GM10847 (cell line): ENCODE results near the gene RTF2.

Experiments used
- POLR2A ChIP-seq: IDR thresholded peaks from 2 replicates; pipeline ENCODE4 v1.6.1; 2011; ENCODE audit not compliant: insufficient read length; ENCODE audit errors: extremely low read depth

Gene RTF2

GRCh38 chr20:56449459-56449858, 19.0 kb upstream of the RTF2 start:
- TF ChIP-seq POLR2A: no peak

GRCh38 chr20:56451056-56451765, 17.2 kb upstream of the RTF2 start:
- no peak for TF ChIP-seq POLR2A

- no peak for TF ChIP-seq POLR2A
These were observed 15.1 kb upstream of the RTF2 start for GRCh38 chr20:56453352-56453751.

GRCh38 chr20:56454754-56455153, 13.7 kb upstream of the RTF2 start:
- TF ChIP-seq POLR2A: no peak

GRCh38 chr20:56458206-56458821, 10.1 kb upstream of the RTF2 start:
- TF ChIP-seq POLR2A: no peak

GRCh38 chr20:56460459-56460858, 8.0 kb upstream of the RTF2 start:
- no peak for TF ChIP-seq POLR2A

GRCh38 chr20:56461576-56461975, 6.9 kb upstream of the RTF2 start:
- no peak for TF ChIP-seq POLR2A

GRCh38 chr20:56463428-56463827, 5.0 kb upstream of the RTF2 start:
- TF ChIP-seq POLR2A: no peak

- TF ChIP-seq POLR2A: no peak
These were observed 2.4 kb upstream of the RTF2 start for GRCh38 chr20:56465997-56466396.

GRCh38 chr20:56467968-56468315, 485 bp upstream of the RTF2 start:
- TF ChIP-seq POLR2A: no peak

- TF ChIP-seq POLR2A: no peak
These were observed 636 bp downstream of the RTF2 start for GRCh38 chr20:56469077-56469449.

GRCh38 chr20:56483970-56484369, 15.5 kb downstream of the RTF2 start:
- no peak for TF ChIP-seq POLR2A

GRCh38 chr20:56487216-56487615, 18.8 kb downstream of the RTF2 start:
- no peak for TF ChIP-seq POLR2A

GRCh38 chr20:56488566-56488965, 20.1 kb downstream of the RTF2 start:
- TF ChIP-seq POLR2A: no peak

GRCh38 chr20:56501116-56501515, 32.7 kb downstream of the RTF2 start:
- TF ChIP-seq POLR2A: no peak

GRCh38 chr20:56503916-56504315, 35.5 kb downstream of the RTF2 start:
- no peak for TF ChIP-seq POLR2A
